Body of pancreas (tissue), 4 donors: Measurements from ENCODE around the gene TEF. TPM values are rescaled to one million over a fixed set of nuclear protein-coding genes. Genes with fewer than 3 reads are reported as not detected.

Source experiments
- ATAC-seq: fragments of 150-250 bp; one replicate; pipeline ENCODE4 v1.9.1; 2016
- DNase-seq, 4 donors: peaks; one replicate each; pipeline ENCODE4 v3.0.0-alpha.2; 2019
- H3K27ac ChIP-seq, 4 donors: fragments of 200-600 bp; sonication (generic); 1 replicate in 3 of 4; 2 replicates in 1 of 4; pipeline versions ENCODE4 v1.5.1 to v1.6.1; 2016 to 2019; ENCODE audit warnings: mild to moderate bottlenecking in 1 of 4, mixed read lengths in 1 of 4, moderate library complexity in 1 of 4
- H3K27me3 ChIP-seq, 2 donors: fragments of 200-600 bp; sonication (generic); one replicate each; pipeline ENCODE4 v1.6.0; 2016; ENCODE audit warnings: mild to moderate bottlenecking in 1 of 2
- H3K36me3 ChIP-seq, 2 donors: fragments of 200-600 bp; sonication (generic); replicated peaks in 1 of 2; 2 replicates each; pipeline ENCODE4 v1.5.1; 2016; ENCODE audit warnings: low read depth in 2 of 2; ENCODE audit not compliant: insufficient read depth in 1 of 2
- H3K4me1 ChIP-seq: fragments of 200-600 bp; sonication (generic); one replicate; pipeline ENCODE4 v1.6.0; 2016
- H3K4me3 ChIP-seq, 2 donors: fragments of 200-600 bp; sonication (generic); 1 replicate in 1 of 2; 2 replicates in 1 of 2; pipeline ENCODE4 v1.5.1; 2016 to 2019
- H3K9me3 ChIP-seq, 3 donors: fragments of 200-600 bp; sonication (generic); 1 replicate in 2 of 3; 2 replicates in 1 of 3; pipeline ENCODE4 v1.5.1; 2016
- CTCF ChIP-seq, 7 experiments: fragments of 450-650 bp in 4 of 7; fragments of 200-600 bp in 3 of 7; sonication (generic) in 3 of 7; IDR thresholded peaks; one replicate each; pipeline ENCODE4 v1.5.1; 2016 to 2019; ENCODE audit warnings: antibody characterized with exemption in 7 of 7
- POLR2A ChIP-seq, 3 donors: fragments of 450-650 bp; IDR thresholded peaks; one replicate each; pipeline ENCODE4 v1.6.1; 2016; ENCODE audit warnings: antibody characterized with exemption in 3 of 3, mild to moderate bottlenecking in 2 of 3
- WGBS, 2 donors: methylation state at CpG; one replicate each; pipeline ENCODE4 v1.1.5; 2017; 5-methylcytosine and 5-hydroxymethylcytosine counted together
- intact Hi-C: fragments of 100-400 bp; cut with DNase I; formaldehyde crosslinking; loops from one replicate; pipeline ENCODE4 v1.15.1; 2023
- total RNA-seq, 2 donors: library from RNA; depleted of rRNA; stranded (reverse); fragments of >200 nt; gene quantifications; one replicate each; pipeline ENCODE4 v1.1.0, GENCODE V29; 2016

Gene TEF
- total RNA-seq, 2 donors from 2014 or later = 10.9 to 29.0 TPM

- intact Hi-C loops = no loop called here
- 14 to 17% methylated on average over 2 to 19 of the region's 19 CpGs for WGBS, 2 donors
- no peaks in the 10 kb centered on the region for H3K27me3 ChIP-seq
- H3K9me3 ChIP-seq = no peaks in the 10 kb centered on the region
- H3K4me1 ChIP-seq = peaks cover 27% of the 10 kb centered on the region
- H3K4me3 ChIP-seq = peak overlapping the region; percentile 48 to 74
- H3K36me3 ChIP-seq = peaks cover 0 to 2% of the 10 kb centered on the region in 2 donors
- peak overlapping the region; percentile 95 to 100 (median 97) for H3K27ac ChIP-seq
- ATAC-seq = no peak
- TF ChIP-seq POLR2A (IDR thresholded peaks at IDR 0.05) (no peak), CTCF (IDR thresholded peaks at IDR 0.05) (no peak)
- DNase-seq = peak in 2 of 4 donors; percentile 29 to 55
Measured at GRCh38 chr22:41382610-41383009, 868 bp downstream of the TEF start.

GRCh38 chr22:41383085-41383484 lies 1.3 kb downstream of the TEF start:
- peaks cover 27% of the 10 kb centered on the region for H3K4me1 ChIP-seq
- TF ChIP-seq POLR2A (IDR thresholded peaks at IDR 0.05) = no peak
- TF ChIP-seq CTCF (IDR thresholded peaks at IDR 0.05) = no peak
- no peaks in the 10 kb centered on the region for H3K27me3 ChIP-seq
- no peak overlapping the region for H3K4me3 ChIP-seq
- DNase-seq (peak in 1 of 4 donors; percentile 26), ATAC-seq (no peak)
- WGBS, 2 donors = 40 to 50% methylated on average over 5 of the region's 5 CpGs
- H3K36me3 ChIP-seq = peaks cover 0 to 3% of the 10 kb centered on the region in 2 donors
- intact Hi-C loops = no loop called here
- H3K9me3 ChIP-seq = no peaks in the 10 kb centered on the region
- peak overlapping the region in 3 of 4 donors; percentile 95 to 100 (median 98) for H3K27ac ChIP-seq

GRCh38 chr22:41384128-41384527 lies 2.4 kb downstream of the TEF start:
- intact Hi-C loops = no loop called here
- no peak for ATAC-seq
- Histone ChIP-seq H3K27me3 (no peaks in the 10 kb centered on the region), H3K27ac (peak overlapping the region in 1 of 4 donors; percentile 100), H3K4me3 (no peak overlapping the region), H3K9me3 (no peaks in the 10 kb centered on the region), H3K4me1 (peaks cover 27% of the 10 kb centered on the region), H3K36me3 (peaks cover 0 to 7% of the 10 kb centered on the region in 2 donors)
- no peak for DNase-seq
- TF ChIP-seq POLR2A (IDR thresholded peaks at IDR 0.05) = no peak
- TF ChIP-seq CTCF (IDR thresholded peaks at IDR 0.05) = no peak

GRCh38 chr22:41387341-41387740 lies 5.6 kb downstream of the TEF start:
- DNase-seq = no peak
- no peaks in the 10 kb centered on the region for H3K27me3 ChIP-seq
- H3K36me3 ChIP-seq = peaks cover 0 to 11% of the 10 kb centered on the region in 2 donors
- no peaks in the 10 kb centered on the region for H3K9me3 ChIP-seq
- 86 to 91% methylated on average over 5 to 7 of the region's 7 CpGs for WGBS, 2 donors
- peaks cover 16% of the 10 kb centered on the region for H3K4me1 ChIP-seq
- H3K27ac ChIP-seq = no peak overlapping the region
- intact Hi-C loops = no loop called here
- H3K4me3 ChIP-seq = no peak overlapping the region
- TF ChIP-seq POLR2A (IDR thresholded peaks at IDR 0.05) (no peak), CTCF (IDR thresholded peaks at IDR 0.05) (no peak)
- no peak for ATAC-seq

- Histone ChIP-seq H3K27me3 (no peaks in the 10 kb centered on the region), H3K36me3 (peaks cover 7 to 33% of the 10 kb centered on the region in 2 donors), H3K27ac (no peak overlapping the region), H3K4me3 (no peak overlapping the region), H3K4me1 (no peaks in the 10 kb centered on the region), H3K9me3 (no peaks in the 10 kb centered on the region)
- WGBS, 2 donors = 88 to 91% methylated on average over 11 of the region's 11 CpGs
- TF ChIP-seq CTCF (IDR thresholded peaks at IDR 0.05) = no peak
- no peak for TF ChIP-seq POLR2A (IDR thresholded peaks at IDR 0.05)
- no peak for ATAC-seq
- intact Hi-C loops = no loop called here
- no peak for DNase-seq
Measured at GRCh38 chr22:41394012-41394356, 12.2 kb downstream of the TEF start.
